Measurements from ENCODE around the gene WASHC2C.
"Not testable (repeated sequence)": the region's sequence is repeated elsewhere in the genome, so short reads cannot be mapped to it uniquely, and the experiment has no call there.

- TF ChIP-seq CTCF (IDR thresholded peaks at IDR 0.05); POLR2AphosphoS5 (IDR thresholded peaks at IDR 0.05; ENCODE audit: insufficient read depth in 1 of 2, low read depth in 1 of 2); POLR2A (IDR thresholded peaks at IDR 0.05): not testable (repeated sequence)
These were observed 7.4 kb downstream of the WASHC2C start for GRCh38 chr10:45734449-45734848.

Measured in vagina (tissue), 2 donors.